GM12801 (cell line): ENCODE results near the gene TFDP3.

Experiments used
- CTCF ChIP-seq: IDR thresholded peaks from one replicate; pipeline ENCODE4 v1.5.1; 2011; ENCODE audit warnings: control low read depth; ENCODE audit not compliant: insufficient read length; ENCODE audit errors: extremely low read depth

TFDP3 gene

DNA sequence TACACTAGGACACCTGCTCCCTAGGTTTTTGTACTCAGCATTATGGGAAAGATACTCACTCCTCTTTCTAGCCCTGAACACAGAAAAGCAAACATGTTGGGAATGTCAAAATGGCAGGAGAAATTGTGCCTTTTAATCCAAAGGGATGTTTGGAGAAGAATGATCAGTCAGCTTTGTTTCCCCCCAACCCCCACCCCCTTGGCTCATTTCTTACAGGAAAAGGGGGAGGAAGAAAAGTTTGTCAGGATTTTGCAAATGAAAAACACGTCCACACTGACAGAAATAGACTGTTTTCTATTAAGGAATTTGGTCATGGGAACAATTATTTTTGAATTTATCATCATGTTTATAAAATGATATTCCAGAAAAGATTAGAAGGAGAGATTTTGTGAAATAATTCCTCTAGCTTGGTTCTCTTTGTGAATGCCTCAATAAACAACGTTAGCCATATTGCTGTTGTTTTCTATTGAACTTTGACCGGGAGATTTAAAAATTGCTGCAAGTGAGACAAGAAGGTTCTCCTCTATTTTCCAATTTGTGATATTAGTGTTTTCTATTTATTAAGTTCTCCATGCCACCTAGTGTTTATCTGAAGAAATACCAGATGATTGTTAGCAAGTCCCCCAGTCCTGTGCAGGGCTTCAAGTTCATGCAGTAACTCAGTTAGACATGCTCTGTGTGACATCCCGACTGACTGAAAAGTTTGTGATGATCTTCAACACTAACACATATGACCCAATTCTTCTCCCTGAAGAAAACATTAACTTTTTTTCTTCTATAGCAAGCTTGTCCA is 31.3 kb upstream of the TFDP3 start:
- no peak for TF ChIP-seq CTCF

DNA sequence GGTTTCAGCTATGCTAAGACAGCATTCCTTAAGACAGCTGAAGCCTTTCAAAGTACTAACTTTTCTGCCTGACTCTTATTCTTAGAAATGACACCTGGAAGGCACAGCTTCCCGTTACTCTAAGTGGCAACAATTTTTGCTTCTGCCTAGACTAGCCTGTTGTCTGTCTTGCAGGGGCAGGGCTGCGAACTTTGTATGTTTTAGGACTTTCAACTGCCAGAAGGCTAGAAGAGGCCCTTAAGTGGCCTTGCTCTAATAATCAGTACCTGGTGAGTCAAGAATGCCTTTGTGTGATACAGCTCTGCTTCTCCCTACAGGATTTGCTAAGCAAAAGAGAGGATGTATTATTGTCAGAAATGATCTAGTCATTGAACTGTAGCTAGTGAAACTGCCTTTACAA is 30.0 kb upstream of the TFDP3 start:
- no peak for TF ChIP-seq CTCF

DNA sequence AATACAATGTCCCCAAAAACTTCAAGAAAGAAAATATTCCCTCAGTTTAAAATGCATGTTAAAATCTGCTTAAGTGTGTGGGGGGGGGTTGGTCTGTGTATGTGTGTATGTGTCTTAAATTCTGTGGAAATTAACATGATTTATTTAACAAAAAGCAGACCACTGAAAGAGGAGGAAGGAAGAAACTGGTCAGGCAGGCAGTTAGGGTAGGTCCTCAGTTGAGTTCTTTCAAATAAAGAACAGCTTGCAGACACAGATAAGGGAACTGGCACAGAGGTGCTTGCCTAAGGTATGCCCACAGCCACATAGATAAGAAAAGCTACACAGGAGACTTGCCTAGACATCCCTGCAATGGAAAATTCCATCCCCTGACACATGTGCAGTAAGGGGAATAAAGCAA is 28.8 kb upstream of the TFDP3 start:
- no peak for TF ChIP-seq CTCF

DNA sequence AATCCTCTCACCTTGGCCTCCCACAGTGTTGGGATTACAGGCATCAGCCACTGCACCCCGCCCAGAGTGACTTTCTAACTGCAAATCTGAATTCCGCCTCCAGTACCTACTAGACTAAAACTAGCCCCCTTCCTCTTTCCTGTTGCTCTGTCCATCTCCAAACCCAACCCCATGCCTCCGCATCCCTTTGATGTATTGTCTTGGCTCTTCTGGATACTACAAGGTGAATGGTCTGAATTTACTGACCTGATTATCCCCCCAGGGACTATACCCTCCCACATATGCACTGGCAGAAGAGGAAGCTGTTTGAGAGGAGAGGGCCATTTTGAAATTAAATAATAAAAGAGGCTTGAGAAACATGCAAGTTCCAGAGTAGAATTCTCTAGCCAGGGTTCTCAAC is 17.7 kb upstream of the TFDP3 start:
- TF ChIP-seq CTCF, result no peak

DNA sequence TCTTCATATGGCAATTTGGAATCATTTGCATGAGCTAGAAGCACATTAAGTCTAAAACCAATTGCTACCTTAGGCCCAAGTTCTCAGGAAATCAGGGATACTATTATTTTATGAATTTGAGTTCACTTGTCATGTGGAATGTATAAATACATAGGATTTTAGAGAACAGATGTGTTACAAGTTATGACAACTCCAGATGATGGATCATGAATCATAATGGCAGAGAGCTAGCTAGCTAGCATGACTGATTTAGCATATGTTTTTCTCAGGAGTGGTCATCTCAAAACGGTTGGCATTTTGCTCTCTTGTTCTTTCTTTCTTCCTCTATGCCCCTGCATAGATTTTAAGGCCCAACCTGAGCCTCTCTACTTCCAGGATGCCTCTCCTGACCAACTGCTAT is 14.2 kb upstream of the TFDP3 start:
- TF ChIP-seq CTCF, result no peak

DNA sequence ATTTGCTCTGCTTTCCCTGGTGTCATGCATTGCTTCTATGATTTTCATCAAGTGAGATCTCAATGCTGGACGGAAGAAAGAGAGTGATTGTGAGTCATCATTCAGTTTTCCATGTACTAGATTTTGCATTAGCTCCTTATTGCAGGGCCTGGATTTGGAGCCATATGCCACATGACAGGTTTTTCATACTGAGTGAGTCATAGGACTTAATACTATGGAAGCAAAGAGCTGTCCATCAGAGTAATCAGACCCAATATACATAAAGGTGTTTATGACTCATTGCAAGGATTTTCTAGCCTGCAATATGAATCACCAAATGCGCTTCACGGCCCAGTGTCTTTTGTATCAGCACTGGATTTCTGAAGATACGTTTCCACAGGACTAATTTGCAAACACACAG is 11.2 kb upstream of the TFDP3 start:
- no peak for TF ChIP-seq CTCF

DNA sequence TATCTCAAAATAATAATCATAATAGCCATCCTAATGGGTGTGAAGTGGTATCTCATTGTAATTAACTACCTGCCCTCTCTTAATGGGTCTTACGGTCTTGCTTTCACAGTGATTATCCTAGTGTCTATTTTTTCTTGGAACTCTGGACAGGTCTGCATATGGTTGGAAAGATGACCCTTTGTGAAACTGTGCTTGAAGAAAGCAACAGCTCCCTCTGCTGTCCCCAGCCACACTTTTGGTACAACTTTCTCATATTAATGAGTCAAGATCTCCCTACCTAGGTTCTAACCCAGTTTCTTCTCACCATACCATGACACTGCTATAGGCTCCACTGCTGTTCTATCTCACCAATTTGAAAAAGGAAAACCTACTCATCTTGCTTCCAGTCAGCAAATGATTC is 2.4 kb downstream of the TFDP3 start:
- TF ChIP-seq CTCF, result no peak
